Activated T-cell treated with anti-CD3 and anti-CD28 coated beads, Interleukin-2, amount 50 U/mL, for 72 hours (primary cell): ENCODE data around the gene ZNF487. TPM values are rescaled to one million over a fixed set of nuclear protein-coding genes. Genes with fewer than 3 reads are reported as not detected.
"Not testable (repeated sequence)": the region's sequence is repeated elsewhere in the genome, so short reads cannot be mapped to it uniquely, and the experiment has no call there.

Source experiments
- ATAC-seq, 2 donors: fragments of 150-1000 bp; cut with Tn5 transposase; replicated peaks in 1 of 2; 2 replicates each; pipeline ENCODE4 v1.10.0; 2021; ENCODE audit warnings: moderate library complexity in 2 of 2, mild to moderate bottlenecking in 1 of 2
- DNase-seq, 2 donors: peaks; one replicate each; pipeline ENCODE4 v3.0.0; 2021 to 2022; ENCODE audit warnings: mixed read lengths in 1 of 2
- H3K27ac Mint-ChIP-seq: one replicate; pipeline ENCODE4 v1.8.0; 2022; ENCODE audit warnings: mild to moderate bottlenecking, moderate library complexity, mixed read lengths
- H3K27me3 Mint-ChIP-seq: one replicate; pipeline ENCODE4 v1.8.0; 2022; ENCODE audit warnings: low read depth, mixed read lengths
- H3K36me3 Mint-ChIP-seq, 2 donors: one replicate each; pipeline ENCODE4 v1.8.0; 2022; ENCODE audit warnings: mixed read lengths in 2 of 2, mild to moderate bottlenecking in 1 of 2; ENCODE audit not compliant: insufficient read depth in 2 of 2
- H3K4me1 Mint-ChIP-seq: one replicate; pipeline ENCODE4 v1.8.0; 2022; ENCODE audit warnings: low read depth, mixed read lengths
- H3K4me3 Mint-ChIP-seq, 2 donors: one replicate each; pipeline ENCODE4 v1.8.0; 2022; ENCODE audit warnings: mild to moderate bottlenecking in 2 of 2, mixed read lengths in 2 of 2, moderate library complexity in 2 of 2
- H3K9me3 Mint-ChIP-seq, 2 donors: one replicate each; pipeline ENCODE4 v1.8.0; 2022; ENCODE audit warnings: mixed read lengths in 2 of 2
- total RNA-seq, 2 donors: library from RNA; stranded (reverse); gene quantifications; one replicate each; pipeline ENCODE4 v1.2.3, GENCODE V29; 2022

ZNF487 gene
- total RNA-seq, 2 donors from 2014 or later, result 2.9 to 3.6 TPM

GRCh38 chr10:43454025-43454424 is 17.1 kb downstream of the ZNF487 start:
- H3K27ac Mint-ChIP-seq, result peak overlapping the region; percentile 97
- not testable (repeated sequence) for ATAC-seq, H3K27me3 Mint-ChIP-seq, H3K36me3 Mint-ChIP-seq, DNase-seq, H3K9me3 Mint-ChIP-seq
- H3K4me1 Mint-ChIP-seq, result peaks cover 56% of the 10 kb centered on the region
- peak overlapping the region; percentile 89 to 94 for H3K4me3 Mint-ChIP-seq

GRCh38 chr10:43456561-43456960 is 19.6 kb downstream of the ZNF487 start:
- ATAC-seq, H3K36me3 Mint-ChIP-seq, H3K9me3 Mint-ChIP-seq, DNase-seq, H3K27me3 Mint-ChIP-seq: not testable (repeated sequence)
- H3K27ac Mint-ChIP-seq, result peak overlapping the region; percentile 96
- peaks cover 55% of the 10 kb centered on the region for H3K4me1 Mint-ChIP-seq
- H3K4me3 Mint-ChIP-seq, result peak overlapping the region; percentile 89 to 94

- H3K27me3 Mint-ChIP-seq, result no peaks in the 10 kb centered on the region
- no peaks in the 10 kb centered on the region for H3K9me3 Mint-ChIP-seq
- peaks cover 3 to 5% of the 10 kb centered on the region in 2 donors for H3K36me3 Mint-ChIP-seq
- peaks cover 44% of the 10 kb centered on the region for H3K4me1 Mint-ChIP-seq
- ATAC-seq (no peak), DNase-seq (no peak)
- no peak overlapping the region for H3K4me3 Mint-ChIP-seq
- H3K27ac Mint-ChIP-seq, result peak overlapping the region; percentile 59
These were observed 21.3 kb downstream of the ZNF487 start for GRCh38 chr10:43458227-43458626.

GRCh38 chr10:43461950-43462349 is 25.0 kb downstream of the ZNF487 start:
- Mint-ChIP-seq H3K27me3 (no peaks in the 10 kb centered on the region), H3K9me3 (no peaks in the 10 kb centered on the region), H3K27ac (peak overlapping the region; percentile 3), H3K36me3 (no peaks in the 10 kb centered on the region), H3K4me1 (peaks cover 12% of the 10 kb centered on the region), H3K4me3 (peak overlapping the region in 1 of 2 donors; percentile 21)
- ATAC-seq (peak; percentile 79 to 83), DNase-seq (peak; percentile 23 to 48)

- not testable (repeated sequence) for ATAC-seq, H3K27ac Mint-ChIP-seq, H3K9me3 Mint-ChIP-seq, DNase-seq, H3K4me1 Mint-ChIP-seq, H3K27me3 Mint-ChIP-seq, H3K4me3 Mint-ChIP-seq, H3K36me3 Mint-ChIP-seq
These were observed 28.3 kb downstream of the ZNF487 start for GRCh38 chr10:43465086-43465735.

- not testable (repeated sequence) for H3K4me3 Mint-ChIP-seq, ATAC-seq, H3K4me1 Mint-ChIP-seq, H3K27me3 Mint-ChIP-seq, DNase-seq, H3K36me3 Mint-ChIP-seq, H3K9me3 Mint-ChIP-seq, H3K27ac Mint-ChIP-seq
These were observed 28.8 kb downstream of the ZNF487 start for GRCh38 chr10:43465736-43466120.

- Mint-ChIP-seq H3K27ac (no peak overlapping the region), H3K4me1 (no peaks in the 10 kb centered on the region), H3K9me3 (no peaks in the 10 kb centered on the region), H3K4me3 (no peak overlapping the region), H3K27me3 (no peaks in the 10 kb centered on the region), H3K36me3 (no peaks in the 10 kb centered on the region)
- DNase-seq, result no peak
- no peak for ATAC-seq
These were observed 34.2 kb downstream of the ZNF487 start for GRCh38 chr10:43471146-43471545.

- Mint-ChIP-seq H3K27ac (no peak overlapping the region), H3K36me3 (no peaks in the 10 kb centered on the region), H3K9me3 (no peaks in the 10 kb centered on the region), H3K4me1 (no peaks in the 10 kb centered on the region), H3K27me3 (no peaks in the 10 kb centered on the region), H3K4me3 (no peak overlapping the region)
- DNase-seq (no peak), ATAC-seq (no peak)
These were observed 35.2 kb downstream of the ZNF487 start for GRCh38 chr10:43471935-43472720.

- Mint-ChIP-seq H3K27me3 (no peaks in the 10 kb centered on the region), H3K9me3 (peaks cover 10 to 12% of the 10 kb centered on the region in 2 donors), H3K4me1 (no peaks in the 10 kb centered on the region), H3K4me3 (no peak overlapping the region), H3K36me3 (peaks cover 12 to 26% of the 10 kb centered on the region in 2 donors), H3K27ac (no peak overlapping the region)
- DNase-seq (no peak), ATAC-seq (no peak)
These were observed 42.4 kb downstream of the ZNF487 start for GRCh38 chr10:43479275-43479674.

- Mint-ChIP-seq H3K9me3 (peaks cover 14 to 16% of the 10 kb centered on the region in 2 donors), H3K27me3 (no peaks in the 10 kb centered on the region), H3K4me1 (no peaks in the 10 kb centered on the region), H3K4me3 (no peak overlapping the region), H3K36me3 (peaks cover 19 to 31% of the 10 kb centered on the region in 2 donors), H3K27ac (no peak overlapping the region)
- ATAC-seq (no peak), DNase-seq (no peak)
These were observed 45.6 kb downstream of the ZNF487 start for GRCh38 chr10:43482319-43483078.

GRCh38 chr10:43491855-43492254 is 54.9 kb downstream of the ZNF487 start:
- Mint-ChIP-seq H3K4me1 (no peaks in the 10 kb centered on the region), H3K27me3 (no peaks in the 10 kb centered on the region), H3K4me3 (no peak overlapping the region), H3K9me3 (peaks cover 0 to 2% of the 10 kb centered on the region in 2 donors), H3K36me3 (peaks cover 0 to 4% of the 10 kb centered on the region in 2 donors), H3K27ac (no peak overlapping the region)
- no peak for ATAC-seq
- DNase-seq, result no peak

- no peak overlapping the region for H3K4me3 Mint-ChIP-seq
- H3K9me3 Mint-ChIP-seq, result peaks cover 1% of the 10 kb centered on the region in 2 donors
- H3K4me1 Mint-ChIP-seq, result no peaks in the 10 kb centered on the region
- no peaks in the 10 kb centered on the region for H3K27me3 Mint-ChIP-seq
- ATAC-seq (no peak), DNase-seq (no peak)
- H3K36me3 Mint-ChIP-seq, result peaks cover 0 to 2% of the 10 kb centered on the region in 2 donors
- no peak overlapping the region for H3K27ac Mint-ChIP-seq
These were observed 66.0 kb downstream of the ZNF487 start for GRCh38 chr10:43502931-43503330.
